Measurements from ENCODE around the gene GJA4. TPM values are rescaled to one million over a fixed set of nuclear protein-coding genes. Genes with fewer than 3 reads are reported as not detected.

The GJA4 gene
- total and polyA plus RNA-seq, 2 of the 13 experiments (the other 11 are each of a cell fraction or from before 2014, with no cell fraction given), result not detected

GRCh38 chr1:34839526-34840305 is 46.9 kb downstream of the GJA4 start (continued):
- TF ChIP-seq PRDM10 (CRISPR knock-in tag; IDR thresholded peaks at IDR 0.05; ENCODE audit: low read depth) (no peak), TIGD3 (CRISPR knock-in tag; IDR thresholded peaks at IDR 0.05; ENCODE audit: borderline replicate concordance) (no peak), ZBTB10 (CRISPR knock-in tag; IDR thresholded peaks at IDR 0.05; ENCODE audit: borderline replicate concordance) (no peak), ZNF530 (CRISPR knock-in tag; IDR thresholded peaks at IDR 0.05; ENCODE audit: low read depth) (no peak), PAX8 (CRISPR knock-in tag; IDR thresholded peaks at IDR 0.05; ENCODE audit: borderline replicate concordance) (no peak), ATF1 (CRISPR knock-in tag; IDR thresholded peaks at IDR 0.05) (no peak), ZNF766 (CRISPR knock-in tag; IDR thresholded peaks at IDR 0.05; ENCODE audit: borderline replicate concordance) (no peak)

Data from HepG2 (cell line).